ENCODE data around the gene MIX23.

DNA sequence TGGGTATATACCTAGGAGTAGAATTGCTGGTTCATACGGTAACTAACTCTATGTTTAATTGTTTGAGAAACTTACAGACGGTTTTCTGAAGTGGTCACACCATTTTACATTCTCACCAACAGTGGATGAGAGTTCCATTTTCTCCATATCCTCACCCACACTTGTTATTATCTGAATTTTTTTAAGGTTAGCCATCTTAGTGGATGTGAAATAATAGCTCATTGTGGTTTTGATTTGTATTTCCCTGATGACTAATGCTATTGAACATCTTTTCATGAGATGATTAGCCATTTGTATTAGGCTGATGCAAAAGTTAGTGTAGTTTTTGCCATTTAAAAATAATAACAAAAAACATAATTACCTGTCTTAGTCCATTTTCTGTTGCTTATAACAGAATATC, 39.4 kb downstream of the MIX23 start:
- TF ChIP-seq, protein P1, sequence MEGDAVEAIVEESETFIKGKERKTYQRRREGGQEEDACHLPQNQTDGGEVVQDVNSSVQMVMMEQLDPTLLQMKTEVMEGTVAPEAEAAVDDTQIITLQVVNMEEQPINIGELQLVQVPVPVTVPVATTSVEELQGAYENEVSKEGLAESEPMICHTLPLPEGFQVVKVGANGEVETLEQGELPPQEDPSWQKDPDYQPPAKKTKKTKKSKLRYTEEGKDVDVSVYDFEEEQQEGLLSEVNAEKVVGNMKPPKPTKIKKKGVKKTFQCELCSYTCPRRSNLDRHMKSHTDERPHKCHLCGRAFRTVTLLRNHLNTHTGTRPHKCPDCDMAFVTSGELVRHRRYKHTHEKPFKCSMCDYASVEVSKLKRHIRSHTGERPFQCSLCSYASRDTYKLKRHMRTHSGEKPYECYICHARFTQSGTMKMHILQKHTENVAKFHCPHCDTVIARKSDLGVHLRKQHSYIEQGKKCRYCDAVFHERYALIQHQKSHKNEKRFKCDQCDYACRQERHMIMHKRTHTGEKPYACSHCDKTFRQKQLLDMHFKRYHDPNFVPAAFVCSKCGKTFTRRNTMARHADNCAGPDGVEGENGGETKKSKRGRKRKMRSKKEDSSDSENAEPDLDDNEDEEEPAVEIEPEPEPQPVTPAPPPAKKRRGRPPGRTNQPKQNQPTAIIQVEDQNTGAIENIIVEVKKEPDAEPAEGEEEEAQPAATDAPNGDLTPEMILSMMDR (IDR thresholded peaks at IDR 0.05): no peak
- no peak for TF ChIP-seq POLR2A (IDR thresholded peaks at IDR 0.05)

Data from thyroid gland (tissue), 4 donors.